ENCODE results near the gene TBX3.

TBX3 gene

GRCh38 chr12:114666746-114667668 lies 17.0 kb downstream of the TBX3 start:
- no peak for DNase-seq

- DNase-seq: no peak
These were observed 18.3 kb downstream of the TBX3 start for GRCh38 chr12:114665411-114666260.

DNA sequence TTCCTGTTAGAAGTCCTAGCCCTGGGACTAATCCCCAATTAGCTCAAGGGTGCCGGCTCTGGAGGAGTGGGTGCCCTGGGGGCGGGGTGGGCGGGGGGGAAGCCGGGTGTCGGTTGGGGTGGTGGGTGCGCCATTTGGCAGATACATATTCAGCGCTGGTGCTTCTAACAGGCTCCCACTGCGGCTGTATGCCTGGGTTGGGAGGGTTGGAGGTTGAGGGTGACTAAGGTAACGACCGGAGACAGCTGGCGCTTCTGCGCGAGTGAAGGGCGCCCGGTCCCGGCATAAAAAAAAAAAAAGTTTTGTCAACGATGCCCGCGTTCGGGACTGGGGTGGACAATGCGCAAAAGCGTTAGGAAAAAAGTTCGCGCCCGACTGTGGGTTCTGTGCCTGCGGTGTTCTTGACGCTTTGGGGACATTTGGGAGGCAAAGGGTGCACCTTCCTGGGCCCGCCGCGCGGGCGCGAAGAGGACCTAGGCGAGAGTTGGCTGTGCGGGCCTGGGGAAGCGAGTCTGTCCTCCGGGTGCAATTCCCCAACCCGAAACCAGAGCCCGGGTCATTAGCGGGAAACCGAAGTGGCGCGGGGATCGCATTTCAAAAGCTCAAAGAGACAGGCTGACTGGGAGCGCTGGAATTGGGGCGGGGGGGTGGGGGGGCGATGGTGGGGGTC lies 19.2 kb downstream of the TBX3 start:
- no peak for DNase-seq

GRCh38 chr12:114662512-114663177 lies 21.3 kb downstream of the TBX3 start:
- DNase-seq: no peak

DNA sequence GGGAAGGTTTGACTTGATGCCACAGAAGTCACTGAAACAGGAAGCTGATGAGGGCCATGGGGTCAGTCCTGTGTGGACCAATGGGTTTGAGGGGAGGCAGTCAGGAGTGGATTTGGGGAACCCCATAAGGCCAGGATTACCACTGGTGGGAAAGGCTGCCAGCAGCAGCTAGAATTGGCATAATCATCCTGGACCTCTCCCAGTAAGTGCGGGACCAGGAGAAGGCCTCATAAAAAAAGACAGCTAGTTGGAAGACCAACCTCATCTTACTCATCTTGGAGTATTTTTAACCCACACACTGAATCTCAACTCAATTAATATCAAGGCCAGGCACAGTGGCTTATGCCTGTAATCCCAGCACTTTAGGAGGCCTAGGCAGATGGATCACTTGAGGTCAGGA lies 22.7 kb downstream of the TBX3 start:
- DNase-seq: no peak

- no peak for DNase-seq
These were observed 24.9 kb downstream of the TBX3 start for GRCh38 chr12:114659084-114659483.

DNA sequence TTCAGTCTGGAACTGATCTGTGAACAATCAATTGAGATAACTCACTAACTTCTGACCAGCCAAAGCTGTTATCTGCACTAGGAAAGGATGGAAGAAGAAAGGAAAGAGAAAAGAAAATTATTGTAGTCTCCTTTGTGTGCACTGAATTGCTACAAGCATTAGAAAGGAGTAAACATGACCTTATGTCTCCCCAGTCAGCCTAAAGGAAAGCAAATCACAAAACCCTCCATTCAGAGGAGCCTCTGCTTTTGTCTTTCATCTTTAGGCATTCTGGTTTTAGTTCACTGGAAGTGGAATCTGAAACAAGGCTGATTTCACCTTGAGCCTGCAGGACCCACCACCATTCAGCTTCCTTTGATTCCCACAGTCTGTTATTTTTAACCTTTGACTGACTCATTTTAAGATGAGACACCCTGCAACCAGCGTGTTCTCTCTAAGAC lies 26.0 kb downstream of the TBX3 start:
- DNase-seq: no peak

- no peak for DNase-seq
These were observed 26.4 kb downstream of the TBX3 start for GRCh38 chr12:114657597-114657920.

DNA sequence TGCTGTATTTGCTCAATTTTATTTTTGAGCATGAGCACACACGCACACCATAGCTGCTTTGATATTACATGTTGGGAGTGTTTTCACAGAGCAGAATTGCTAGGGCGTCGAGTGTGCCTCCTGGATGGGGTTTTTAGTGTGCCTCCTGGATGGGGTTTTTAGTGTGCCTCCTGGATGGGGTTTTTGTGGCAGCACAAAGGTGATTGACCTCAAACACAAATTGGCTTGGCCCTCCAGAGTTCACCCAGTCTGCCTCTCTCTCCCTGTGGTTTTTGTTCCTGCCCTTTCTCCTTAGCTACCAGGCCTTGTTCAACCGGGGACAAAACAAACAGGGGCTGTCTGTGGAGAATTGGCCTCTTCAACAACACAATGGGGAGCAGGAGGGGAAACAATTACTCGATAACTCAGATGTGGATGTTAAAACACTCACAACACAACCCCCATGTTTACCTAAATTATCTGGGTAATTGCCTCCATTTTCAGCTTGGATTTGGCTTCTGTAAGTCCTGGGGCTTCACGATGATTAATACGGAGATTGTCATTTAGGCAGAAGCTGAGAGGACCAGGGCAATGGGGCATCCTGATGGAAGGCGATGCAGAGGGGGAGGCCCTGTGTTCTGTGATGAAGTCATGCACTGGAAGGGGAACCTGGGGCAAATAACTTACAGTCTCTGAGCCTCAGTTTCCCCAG lies 26.9 kb downstream of the TBX3 start:
- DNase-seq: no peak

DNA sequence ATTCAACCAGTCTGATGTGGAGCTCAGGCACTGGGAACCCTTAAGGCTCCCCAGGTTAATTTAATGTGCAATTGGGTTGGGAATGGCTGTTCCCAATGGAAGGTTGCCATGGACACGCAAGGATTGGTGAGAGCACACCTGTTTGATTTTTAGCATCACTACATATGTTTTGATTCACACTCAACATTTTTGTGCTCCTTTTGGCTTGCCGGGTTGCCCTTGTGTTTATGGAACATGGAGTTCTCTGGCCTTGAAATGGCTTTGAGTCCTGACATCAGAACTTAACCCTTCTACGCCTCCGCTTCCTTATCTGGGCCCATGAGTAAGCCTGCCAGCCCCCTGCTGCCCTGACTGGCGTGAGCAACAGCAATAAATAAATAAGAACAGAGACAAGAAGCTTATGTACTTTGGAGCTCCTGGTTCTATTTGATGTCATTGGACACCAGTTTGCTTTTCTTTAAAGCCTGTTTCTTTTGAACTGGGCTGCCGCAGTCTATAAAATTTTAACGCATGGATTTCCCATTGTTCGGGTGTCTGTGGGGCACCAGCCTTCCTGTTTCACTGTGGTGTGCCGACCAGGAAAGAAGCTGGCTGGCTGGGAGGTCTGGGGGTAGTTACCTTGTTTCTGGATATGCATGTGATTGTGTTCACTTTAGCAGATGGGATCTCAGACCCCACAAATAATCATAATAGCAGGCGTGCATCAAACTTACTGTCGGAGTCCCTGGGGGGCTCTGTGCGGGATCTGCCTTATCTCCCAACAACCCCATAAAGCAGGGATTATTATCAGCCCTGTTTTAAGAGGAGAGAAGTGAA lies 27.8 kb downstream of the TBX3 start:
- no peak for DNase-seq

DNA sequence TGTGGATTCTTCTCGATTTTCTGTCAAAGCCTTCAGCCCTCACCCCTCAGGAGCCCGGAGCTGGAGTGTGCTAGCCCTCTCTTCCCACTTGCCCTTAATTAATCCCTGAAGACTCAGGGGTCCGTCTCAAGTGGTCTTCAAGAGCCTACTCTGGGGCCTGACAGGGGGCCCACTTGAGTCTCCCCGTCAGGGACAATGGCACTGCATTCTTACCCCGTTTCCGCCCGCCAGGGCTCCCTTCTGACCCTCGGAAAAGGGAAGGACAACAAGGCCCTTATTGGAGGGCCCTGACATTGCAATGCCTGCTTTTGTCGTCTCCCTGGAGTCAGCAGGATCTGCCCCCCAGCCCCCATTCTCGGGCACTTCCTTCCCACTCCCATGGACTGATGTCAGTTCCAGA lies 34.4 kb downstream of the TBX3 start:
- no peak for DNase-seq

- DNase-seq: no peak
These were observed 35.3 kb downstream of the TBX3 start for GRCh38 chr12:114648711-114649110.

GRCh38 chr12:114638790-114639435 lies 45.1 kb downstream of the TBX3 start:
- no peak for DNase-seq

DNA sequence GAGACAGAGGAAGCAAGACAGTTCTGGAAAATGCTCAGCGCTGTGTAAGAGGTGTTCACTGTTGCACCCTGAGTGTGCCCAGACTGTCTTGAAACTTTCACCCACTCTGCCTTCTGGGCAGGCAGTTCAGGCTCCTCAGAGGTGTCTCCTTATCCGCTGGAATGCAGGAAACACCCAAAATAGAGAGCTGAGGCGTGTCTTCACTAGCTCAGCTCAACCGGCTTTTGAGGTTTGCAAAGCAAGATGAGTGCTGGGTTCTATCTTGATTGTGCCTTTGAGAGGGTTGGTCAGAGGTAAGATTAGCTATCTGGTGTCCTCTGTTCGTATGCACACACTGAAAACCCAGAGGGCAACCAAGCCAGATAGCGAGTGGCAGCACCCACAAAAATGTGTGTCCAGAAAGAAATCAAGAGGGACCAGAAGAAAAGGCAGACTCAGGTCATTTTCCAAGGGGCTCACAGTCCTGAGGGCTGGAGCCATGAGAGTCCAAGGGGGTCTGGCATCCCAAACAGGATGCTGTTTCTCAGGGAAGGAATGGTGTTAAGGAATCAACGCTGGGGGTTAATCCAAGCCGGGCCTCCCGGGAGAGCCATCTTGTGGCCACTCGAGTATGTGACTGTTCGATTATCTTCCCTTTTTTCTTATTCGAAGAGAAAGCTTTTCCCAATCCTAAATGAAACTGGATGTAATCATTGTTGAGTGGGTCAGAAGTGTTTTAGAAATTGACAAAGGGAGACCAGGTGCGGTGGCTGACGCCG lies 47.1 kb downstream of the TBX3 start:
- no peak for DNase-seq

GRCh38 chr12:114631242-114631641 lies 52.7 kb downstream of the TBX3 start:
- DNase-seq: no peak

GRCh38 chr12:114628199-114628598 lies 55.8 kb downstream of the TBX3 start:
- DNase-seq: no peak

GRCh38 chr12:114627393-114627792 lies 56.6 kb downstream of the TBX3 start:
- DNase-seq: no peak

- DNase-seq: no peak
These were observed 58.6 kb downstream of the TBX3 start for GRCh38 chr12:114625294-114625851.

DNA sequence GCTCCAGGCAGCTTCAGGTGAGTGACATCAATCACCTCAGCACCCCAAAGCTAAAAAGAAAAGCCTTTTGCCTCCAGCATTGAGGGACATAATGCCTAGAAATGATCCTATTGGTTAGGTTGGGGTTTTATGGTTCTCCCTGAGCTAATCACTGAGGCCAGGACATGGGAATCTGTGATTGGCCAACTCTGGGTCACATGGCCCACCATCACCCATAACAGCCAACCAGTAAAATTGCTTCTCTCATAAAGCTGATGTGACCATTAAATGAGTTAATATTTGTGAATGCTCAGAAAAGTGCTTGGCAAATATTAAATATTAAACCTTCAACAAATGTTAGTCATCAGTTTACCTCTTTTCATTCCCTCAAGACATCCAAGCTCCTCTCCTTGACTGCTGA lies 60.2 kb downstream of the TBX3 start:
- DNase-seq: no peak

Measured in NCI-H524 treated with DMSO at 0.1 percent for 48 hours (cell line).